Sigmoid colon (tissue), 7 donors: ENCODE measurements around the gene VPS8. TPM values are rescaled to one million over a fixed set of nuclear protein-coding genes. Genes with fewer than 3 reads are reported as not detected.

Source experiments
- DNase-seq: peaks from one replicate; pipeline ENCODE4 v3.0.0-alpha.2; 2019
- H3K27ac ChIP-seq, 4 donors: fragments of 200-600 bp; sonication (generic); one replicate each; pipeline ENCODE4 v1.5.1; 2016 to 2019; ENCODE audit warnings: mild to moderate bottlenecking in 1 of 4
- H3K27me3 ChIP-seq, 3 donors: fragments of 200-600 bp; sonication (generic); one replicate each; pipeline ENCODE4 v1.5.1; 2019; ENCODE audit warnings: mild to moderate bottlenecking in 1 of 3
- H3K36me3 ChIP-seq, 4 donors: fragments of 200-600 bp; sonication (generic); one replicate each; pipeline ENCODE4 v1.5.1; 2016 to 2019
- H3K4me1 ChIP-seq, 4 donors: fragments of 200-600 bp; sonication (generic); one replicate each; pipeline ENCODE4 v1.5.1; 2017 to 2019
- H3K4me3 ChIP-seq, 4 donors: fragments of 200-600 bp; sonication (generic); one replicate each; pipeline ENCODE4 v1.5.1; 2017 to 2019; ENCODE audit warnings: mild to moderate bottlenecking in 2 of 4, moderate library complexity in 1 of 4
- H3K9me3 ChIP-seq, 4 donors: fragments of 200-600 bp in 3 of 4; sonication (generic) in 3 of 4; one replicate each; pipeline versions ENCODE4 v1.5.1 to v1.6.1; 2013 to 2019
- CTCF ChIP-seq, 4 experiments: fragments of 450-650 bp in 3 of 4; fragments of 200-600 bp in 1 of 4; IDR thresholded peaks; one replicate each; pipeline ENCODE4 v1.5.1; 2016 to 2019; ENCODE audit warnings: antibody characterized with exemption in 4 of 4, mild to moderate bottlenecking in 3 of 4, moderate library complexity in 2 of 4
- EP300 ChIP-seq, 4 donors: sonication (generic); formaldehyde crosslinking; IDR thresholded peaks; one replicate each; pipeline ENCODE4 v1.6.1; 2017; ENCODE audit warnings: antibody characterized with exemption in 4 of 4
- POLR2A ChIP-seq, 2 donors: fragments of 450-650 bp; IDR thresholded peaks; one replicate each; pipeline ENCODE4 v1.6.1; 2016; ENCODE audit warnings: antibody characterized with exemption in 2 of 2, mild to moderate bottlenecking in 2 of 2, moderate library complexity in 2 of 2
- POLR2AphosphoS5 ChIP-seq, 4 donors: sonication (generic); formaldehyde crosslinking; IDR thresholded peaks; one replicate each; pipeline ENCODE4 v1.6.1; 2017; ENCODE audit warnings: antibody characterized with exemption in 4 of 4
- WGBS, 2 donors: extraction: QIAGEN DNeasy Blood & Tissue Kit; methylation state at CpG; one replicate each; pipeline ENCODE4 v1.1.7; 2013; 5-methylcytosine and 5-hydroxymethylcytosine counted together
- intact Hi-C: fragments of 100-400 bp; cut with DNase I; formaldehyde crosslinking; loops from one replicate; pipeline ENCODE4 v1.15.1; 2023
- polyA plus RNA-seq, 3 donors: library from polyadenylated mRNA; stranded (reverse); fragments of 200-250 nt; gene quantifications; one replicate each; pipeline ENCODE4 v1.2.3, GENCODE V29; 2013
- total RNA-seq, 4 donors: library from RNA; depleted of rRNA; stranded (reverse); fragments of >200 nt; gene quantifications; one replicate each; pipeline ENCODE4 v1.1.0, GENCODE V29; 2016
- donor health status: healthy with polysubstance abuse.
- donor health status: Bipolar disorder and iron deficiency.
- donor health status: healthy.

The VPS8 gene
- total and polyA plus RNA-seq, 7 donors: 12.0 to 64.5 (median 34.6) TPM

DNA sequence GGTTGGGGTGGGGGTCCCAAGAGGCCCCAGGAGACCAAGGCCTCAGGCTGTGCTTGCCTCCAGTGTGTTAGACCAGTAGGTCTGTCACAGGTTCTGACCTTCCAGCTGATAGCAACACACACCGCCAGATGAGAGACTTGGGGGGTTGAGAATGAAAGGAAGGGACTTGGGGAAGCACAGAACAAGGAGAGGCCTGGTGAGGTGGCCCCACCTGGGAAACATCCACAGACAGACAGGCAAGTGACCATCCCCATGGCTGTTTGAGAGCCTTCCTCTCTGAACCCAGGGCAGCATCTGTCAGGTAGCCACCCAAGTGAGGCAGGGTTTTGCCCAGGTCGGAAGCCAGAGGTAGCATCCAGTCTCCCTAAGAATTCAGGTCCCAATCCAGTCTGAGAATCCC is 35.0 kb upstream of the VPS8 start:
- Histone ChIP-seq H3K9me3 (no peaks in the 10 kb centered on the region), H3K36me3 (no peaks in the 10 kb centered on the region), H3K27me3 (peaks cover 0 to 14% (median 5%) of the 10 kb centered on the region in 3 donors), H3K27ac (no peak overlapping the region), H3K4me1 (peaks cover 0 to 5% (median 0%) of the 10 kb centered on the region in 4 donors), H3K4me3 (no peak overlapping the region)
- no peak for TF ChIP-seq POLR2AphosphoS5 (IDR thresholded peaks at IDR 0.05)
- WGBS, 2 donors: 90 to 96% methylated on average over 2 of the region's 2 CpGs
- intact Hi-C loops: loop anchor here (1.0 to 10.0 kb wide), 4 partner anchors 20 to 412 kb away; partner anchors contain the start of genes CLCN2, EPHB3 and POLR2H
- peak; percentile 60 for DNase-seq

DNA sequence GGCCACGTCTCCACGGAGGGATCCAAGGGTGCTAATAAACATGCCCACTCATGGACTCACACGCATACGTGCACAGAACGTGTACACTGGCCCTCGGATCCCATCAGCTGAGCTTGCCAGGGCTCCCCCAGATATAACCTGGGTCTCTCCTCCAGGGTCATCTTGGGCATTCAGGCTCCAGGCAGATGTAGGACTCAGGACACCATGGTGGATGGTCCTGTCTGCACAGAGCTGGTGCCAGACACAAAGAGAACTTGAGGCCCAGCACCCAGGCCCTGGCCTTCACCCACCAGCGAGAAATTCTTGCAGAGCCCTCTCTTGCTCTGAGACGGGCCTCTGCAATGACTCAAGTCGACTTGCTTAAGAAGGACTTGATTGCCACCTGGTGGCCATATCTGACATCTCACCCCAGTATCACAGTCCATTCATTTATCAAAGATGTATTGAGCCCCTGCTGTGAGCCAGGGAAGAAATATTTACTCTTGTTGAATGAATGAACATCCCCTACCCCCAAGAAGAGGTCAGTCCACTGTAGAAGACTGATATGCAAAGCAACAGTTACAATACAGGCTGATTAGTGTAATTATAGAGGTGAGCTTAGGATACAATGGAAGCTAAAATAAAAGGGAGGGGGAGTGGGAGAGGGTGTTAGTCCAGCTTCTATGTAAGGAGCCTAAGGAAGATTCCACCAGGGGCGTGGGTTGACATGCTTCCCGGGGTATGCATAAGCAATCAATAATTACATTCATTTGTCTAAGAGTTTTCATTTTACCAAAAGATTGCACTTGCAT is 34.2 kb upstream of the VPS8 start:
- 25 to 46% methylated on average over 11 of the region's 11 CpGs for WGBS, 2 donors
- intact Hi-C loops: loop anchor here (1.0 to 10.0 kb wide), 4 partner anchors 21 to 413 kb away; partner anchors contain the start of genes CLCN2, EPHB3 and POLR2H
- Histone ChIP-seq H3K9me3 (no peaks in the 10 kb centered on the region), H3K4me1 (peaks cover 0 to 5% (median 0%) of the 10 kb centered on the region in 4 donors), H3K4me3 (no peak overlapping the region), H3K27ac (no peak overlapping the region), H3K36me3 (no peaks in the 10 kb centered on the region), H3K27me3 (peaks cover 0 to 14% (median 5%) of the 10 kb centered on the region in 3 donors)
- TF ChIP-seq EP300 (IDR thresholded peaks at IDR 0.05) (no peak), CTCF (IDR thresholded peaks at IDR 0.05) (peak; percentile 83 to 97 (median 90)), POLR2AphosphoS5 (IDR thresholded peaks at IDR 0.05) (no peak)
- DNase-seq: peak; percentile 96

GRCh38 chr3:184778426-184779332 is 33.3 kb upstream of the VPS8 start:
- Histone ChIP-seq H3K4me3 (no peak overlapping the region), H3K4me1 (peaks cover 0 to 5% (median 0%) of the 10 kb centered on the region in 4 donors), H3K9me3 (no peaks in the 10 kb centered on the region), H3K36me3 (no peaks in the 10 kb centered on the region), H3K27me3 (peaks cover 0 to 14% (median 5%) of the 10 kb centered on the region in 3 donors), H3K27ac (no peak overlapping the region)
- intact Hi-C loops: loop anchor here (5.0 to 10.0 kb wide), 2 partner anchors 51 to 414 kb away; partner anchors contain the start of genes CLCN2 and POLR2H
- no peak for TF ChIP-seq CTCF (IDR thresholded peaks at IDR 0.05)
- TF ChIP-seq POLR2AphosphoS5 (IDR thresholded peaks at IDR 0.05): no peak
- TF ChIP-seq POLR2A (IDR thresholded peaks at IDR 0.05): no peak
- TF ChIP-seq EP300 (IDR thresholded peaks at IDR 0.05): no peak
- 74 to 78% methylated on average over 26 of the region's 26 CpGs for WGBS, 2 donors
- no peak for DNase-seq

- no peak overlapping the region for H3K4me3 ChIP-seq
- intact Hi-C loops: no loop called here
- 73 to 86% methylated on average over 6 of the region's 6 CpGs for WGBS, 2 donors
- no peak for TF ChIP-seq POLR2A (IDR thresholded peaks at IDR 0.05)
- no peak for TF ChIP-seq CTCF (IDR thresholded peaks at IDR 0.05)
- no peak for TF ChIP-seq EP300 (IDR thresholded peaks at IDR 0.05)
- no peak for TF ChIP-seq POLR2AphosphoS5 (IDR thresholded peaks at IDR 0.05)
- H3K36me3 ChIP-seq: no peaks in the 10 kb centered on the region
- peaks cover 0 to 14% (median 5%) of the 10 kb centered on the region in 3 donors for H3K27me3 ChIP-seq
- H3K4me1 ChIP-seq: peaks cover 0 to 9% (median 3%) of the 10 kb centered on the region in 4 donors
- no peak for DNase-seq
- H3K9me3 ChIP-seq: no peaks in the 10 kb centered on the region
- H3K27ac ChIP-seq: no peak overlapping the region
Observed at GRCh38 chr3:184780981-184781515, 30.9 kb upstream of the VPS8 start.
